Measurements from ENCODE around the gene ACSL1. TPM values are rescaled to one million over a fixed set of nuclear protein-coding genes. Genes with fewer than 3 reads are reported as not detected.

ACSL1 gene
- total RNA-seq, 1 donor from 2014 or later, result 42.9 TPM

- Histone ChIP-seq H3K36me3 (ENCODE audit: control insufficient read depth, insufficient read depth, low read length) (peaks cover 1% of the 10 kb centered on the region), H3K4me3 (ENCODE audit: low read depth, low read length) (no peak overlapping the region), H3K27me3 (ENCODE audit: control insufficient read depth, insufficient read depth, low read length) (no peaks in the 10 kb centered on the region)
- no peak for TF ChIP-seq CTCF (IDR thresholded peaks at IDR 0.05; ENCODE audit: insufficient read depth, low read length, poor library complexity, severe bottlenecking)
- DNase-seq (ENCODE audit: low read depth), result no peak
These were observed 21.1 kb downstream of the ACSL1 start for GRCh38 chr4:184804621-184805020.

DNA sequence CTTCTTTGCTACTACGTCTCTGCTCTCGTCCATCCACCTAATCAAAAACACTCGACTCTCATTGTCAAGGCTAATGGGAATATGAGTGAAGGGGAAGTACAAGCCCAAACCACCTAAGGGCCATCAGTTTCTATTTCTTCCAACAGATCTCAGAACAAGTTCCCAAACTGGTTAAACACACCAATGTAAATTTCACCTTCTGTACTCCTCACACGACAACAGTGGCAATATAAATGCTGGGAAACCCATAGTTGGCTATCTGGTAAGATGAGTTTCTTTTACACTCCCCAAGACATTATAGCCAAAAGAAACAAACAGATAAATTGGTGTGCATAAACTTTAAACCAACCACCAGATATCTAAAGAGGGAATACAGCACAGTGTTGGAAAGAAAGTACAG, 21.9 kb downstream of the ACSL1 start:
- DNase-seq (ENCODE audit: low read depth), result no peak
- no peak overlapping the region for H3K4me3 ChIP-seq (ENCODE audit: low read depth, low read length)
- TF ChIP-seq CTCF (IDR thresholded peaks at IDR 0.05; ENCODE audit: insufficient read depth, low read length, poor library complexity, severe bottlenecking), result no peak
- H3K27me3 ChIP-seq (ENCODE audit: control insufficient read depth, insufficient read depth, low read length), result no peaks in the 10 kb centered on the region
- peaks cover 2% of the 10 kb centered on the region for H3K36me3 ChIP-seq (ENCODE audit: control insufficient read depth, insufficient read depth, low read length)

- H3K4me3 ChIP-seq (ENCODE audit: low read depth, low read length), result no peak overlapping the region
- no peaks in the 10 kb centered on the region for H3K27me3 ChIP-seq (ENCODE audit: control insufficient read depth, insufficient read depth, low read length)
- DNase-seq (ENCODE audit: low read depth), result no peak
- H3K36me3 ChIP-seq (ENCODE audit: control insufficient read depth, insufficient read depth, low read length), result peaks cover 2% of the 10 kb centered on the region
- no peak for TF ChIP-seq CTCF (IDR thresholded peaks at IDR 0.05; ENCODE audit: insufficient read depth, low read length, poor library complexity, severe bottlenecking)
These were observed 22.6 kb downstream of the ACSL1 start for GRCh38 chr4:184803133-184803532.

GRCh38 chr4:184802697-184803015, 23.1 kb downstream of the ACSL1 start:
- no peak for TF ChIP-seq CTCF (IDR thresholded peaks at IDR 0.05; ENCODE audit: insufficient read depth, low read length, poor library complexity, severe bottlenecking)
- no peak for DNase-seq (ENCODE audit: low read depth)
- no peak overlapping the region for H3K4me3 ChIP-seq (ENCODE audit: low read depth, low read length)
- peaks cover 2% of the 10 kb centered on the region for H3K36me3 ChIP-seq (ENCODE audit: control insufficient read depth, insufficient read depth, low read length)
- no peaks in the 10 kb centered on the region for H3K27me3 ChIP-seq (ENCODE audit: control insufficient read depth, insufficient read depth, low read length)

DNA sequence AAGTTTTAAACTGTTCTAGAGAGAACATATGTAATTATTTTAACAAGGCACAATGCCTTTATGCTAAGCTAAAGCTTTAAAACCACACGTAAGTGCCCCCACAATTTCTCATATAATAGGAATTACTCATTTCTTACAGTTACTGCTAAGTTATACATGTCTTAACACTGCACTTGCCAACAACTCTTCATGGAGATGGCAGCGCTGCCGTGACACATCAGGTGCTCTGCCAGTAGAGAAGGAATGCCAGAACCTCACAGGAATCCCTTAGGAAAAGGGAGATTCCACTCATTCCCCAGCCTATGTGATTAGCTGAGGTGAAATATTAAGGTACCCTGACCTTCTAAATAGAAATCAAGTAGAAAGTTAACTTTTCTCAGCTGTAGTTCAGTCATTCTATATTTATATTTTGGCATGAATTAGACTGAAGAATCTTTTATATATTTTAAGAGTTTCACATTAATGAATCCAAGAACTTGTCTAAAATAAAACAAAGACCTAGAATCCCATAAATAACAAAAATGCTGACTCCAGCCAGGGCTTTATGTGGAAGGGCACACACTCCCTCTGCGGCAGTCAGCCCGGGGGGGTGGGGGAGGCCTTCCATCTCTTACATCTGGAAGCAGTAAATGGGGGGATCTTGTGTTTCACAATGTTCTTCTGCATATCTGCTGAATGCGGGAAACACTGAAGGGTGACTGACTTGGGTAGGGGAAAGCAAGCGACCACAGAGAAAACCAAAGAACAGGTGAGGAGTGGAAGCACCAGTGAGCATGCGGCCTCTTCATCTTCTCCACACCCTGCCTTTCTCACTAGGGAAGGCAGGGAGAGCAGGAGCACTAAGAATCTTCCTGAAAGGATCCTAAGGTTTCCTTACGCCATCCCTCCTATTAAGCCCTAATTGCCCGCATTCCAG, 23.7 kb downstream of the ACSL1 start:
- TF ChIP-seq CTCF (IDR thresholded peaks at IDR 0.05; ENCODE audit: insufficient read depth, low read length, poor library complexity, severe bottlenecking), result no peak
- Histone ChIP-seq H3K36me3 (ENCODE audit: control insufficient read depth, insufficient read depth, low read length) (peaks cover 2% of the 10 kb centered on the region), H3K4me3 (ENCODE audit: low read depth, low read length) (no peak overlapping the region), H3K27me3 (ENCODE audit: control insufficient read depth, insufficient read depth, low read length) (no peaks in the 10 kb centered on the region)
- no peak for DNase-seq (ENCODE audit: low read depth)

GRCh38 chr4:184798504-184798903, 27.3 kb downstream of the ACSL1 start:
- H3K27me3 ChIP-seq (ENCODE audit: control insufficient read depth, insufficient read depth, low read length), result no peaks in the 10 kb centered on the region
- H3K4me3 ChIP-seq (ENCODE audit: low read depth, low read length), result no peak overlapping the region
- DNase-seq (ENCODE audit: low read depth), result no peak
- H3K36me3 ChIP-seq (ENCODE audit: control insufficient read depth, insufficient read depth, low read length), result peaks cover 2% of the 10 kb centered on the region
- TF ChIP-seq CTCF (IDR thresholded peaks at IDR 0.05; ENCODE audit: insufficient read depth, low read length, poor library complexity, severe bottlenecking), result no peak

Measured in kidney epithelial cell (primary cell).